Endothelial cell of umbilical vein (primary cell): ENCODE results near the gene CAPN12. TPM values are rescaled to one million over a fixed set of nuclear protein-coding genes. Genes with fewer than 3 reads are reported as not detected.

ENCODE experiments used
- BruUV-seq: library from RNA; stranded (reverse); fragments of 400-500 nt; replicated peaks from 2 replicates; lab custom pipeline; 2021; lab: Mats Ljungman, UMichigan
- CTCF ChIA-PET: fragments of 300-600, 350-600 bp; sonication (Branson Sonifier 250); formaldehyde crosslinking; loops from one replicate; lab custom pipeline; 2021; ENCODE audit warnings: antibody characterized with exemption, inconsistent platforms; lab: Charles Lee
- POLR2A ChIA-PET: fragments of 300-600, 350-600 bp; sonication (Branson Sonifier 250); formaldehyde crosslinking; loops from one replicate; lab custom pipeline; 2021; ENCODE audit warnings: antibody characterized with exemption, inconsistent platforms; lab: Charles Lee
- DNase-seq: peaks from one replicate; pipeline ENCODE4 v3.0.0-alpha.2; 2011; ENCODE audit warnings: low read depth, low spot score
- FAIRE-seq: peaks from 2 replicates; lab custom pipeline; 2011; peaks lifted over from hg19 to GRCh38; lab: Jason Lieb, UNC
- H2AFZ ChIP-seq: 2 replicates; pipeline ENCODE4 v1.6.0; 2012; ENCODE audit warnings: low read depth, low read length, control low read depth, inconsistent platforms
- H3K27ac ChIP-seq: 2 replicates; pipeline ENCODE4 v1.5.1; 2011; ENCODE audit warnings: low read depth, mild to moderate bottlenecking, control low read depth, low read length, moderate library complexity; ENCODE audit not compliant: insufficient read depth
- H3K27me3 ChIP-seq, 2 experiments: 2 replicates each; pipeline versions ENCODE4 v1.6.0 to v1.6.1; 2011; ENCODE audit warnings: low read length in 2 of 2, mixed read lengths in 1 of 2; ENCODE audit not compliant: control insufficient read depth in 2 of 2, insufficient read depth in 2 of 2
- H3K36me3 ChIP-seq, 2 experiments: 2 replicates in 1 of 2; 3 replicates in 1 of 2; pipeline ENCODE4 v1.5.1; 2011; ENCODE audit warnings: low read length in 2 of 2, mild to moderate bottlenecking in 1 of 2, moderate library complexity in 1 of 2; ENCODE audit not compliant: control insufficient read depth in 2 of 2, insufficient read depth in 2 of 2; ENCODE audit errors: extremely low read depth in 1 of 2
- H3K4me1 ChIP-seq: 3 replicates; pipeline ENCODE4 v1.5.1; 2011; ENCODE audit warnings: mild to moderate bottlenecking, low read length; ENCODE audit not compliant: control insufficient read depth, insufficient read depth; ENCODE audit errors: extremely low read depth
- H3K4me2 ChIP-seq: 2 replicates; pipeline ENCODE4 v1.6.1; 2011; ENCODE audit warnings: low read length, control low read depth, mixed read lengths; ENCODE audit not compliant: insufficient read depth
- H3K4me3 ChIP-seq, 3 experiments: fragments of 200-600 bp in 1 of 3; sonication (generic), shearing (Covaris generic) in 1 of 3; replicated peaks in 1 of 3; 2 replicates each; pipeline ENCODE4 v1.5.1; 2011 to 2016; ENCODE audit warnings: control low read depth in 3 of 3, low read length in 3 of 3, mild to moderate bottlenecking in 2 of 3, inconsistent platforms in 1 of 3, low read depth in 1 of 3, moderate library complexity in 1 of 3; ENCODE audit not compliant: insufficient read depth in 1 of 3
- H3K79me2 ChIP-seq: 2 replicates; pipeline ENCODE4 v1.6.0; 2012; ENCODE audit warnings: low read length, inconsistent platforms; ENCODE audit not compliant: control insufficient read depth, insufficient read depth
- H3K9ac ChIP-seq: replicated peaks from 2 replicates; pipeline ENCODE3; 2011; ENCODE audit warnings: low read length, control low read depth; ENCODE audit not compliant: insufficient read depth; ENCODE audit errors: extremely low read depth
- H3K9me1 ChIP-seq: replicated peaks from 3 replicates; pipeline ENCODE4 v1.6.0; 2011; ENCODE audit warnings: mild to moderate bottlenecking, low read length; ENCODE audit not compliant: control insufficient read depth, insufficient read depth; ENCODE audit errors: extremely low read depth
- H3K9me3 ChIP-seq: replicated peaks from 2 replicates; pipeline ENCODE4 v1.5.1; 2012; ENCODE audit warnings: low read length, inconsistent platforms; ENCODE audit not compliant: control insufficient read depth, insufficient read depth
- H4K20me1 ChIP-seq: replicated peaks from 2 replicates; pipeline ENCODE3; 2011; ENCODE audit warnings: mild to moderate bottlenecking, low read length; ENCODE audit not compliant: control insufficient read depth, insufficient read depth; ENCODE audit errors: extremely low read depth
- CTCF ChIP-seq, 2 donors: IDR thresholded peaks; 1 replicate in 1 of 2; 2 replicates in 1 of 2; pipeline ENCODE4 v1.5.1; 2011; ENCODE audit warnings: low read length in 2 of 2, mild to moderate bottlenecking in 2 of 2, moderate library complexity in 2 of 2, control low read depth in 1 of 2, inconsistent platforms in 1 of 2, low read depth in 1 of 2; ENCODE audit not compliant: insufficient read depth in 1 of 2; ENCODE audit errors: extremely low read depth in 1 of 2
- EZH2 ChIP-seq: IDR thresholded peaks from 2 replicates; pipeline ENCODE4 v1.6.1; 2012; ENCODE audit warnings: borderline replicate concordance, low read depth, mild to moderate bottlenecking, moderate library complexity, low read length, inconsistent platforms; ENCODE audit not compliant: severe bottlenecking
- FOS ChIP-seq: IDR thresholded peaks from 2 replicates; pipeline ENCODE4 v1.6.1; 2011; ENCODE audit warnings: mild to moderate bottlenecking, low read length, moderate library complexity, borderline replicate concordance; ENCODE audit not compliant: insufficient read depth
- GATA2 ChIP-seq: IDR thresholded peaks from 2 replicates; pipeline ENCODE4 v1.7.0; 2011; ENCODE audit warnings: low read depth, mild to moderate bottlenecking, moderate library complexity, mixed read lengths, low read length; ENCODE audit not compliant: insufficient read length, insufficient read depth
- JUN ChIP-seq: IDR thresholded peaks from 2 replicates; pipeline ENCODE4 v1.6.1; 2011; ENCODE audit warnings: borderline replicate concordance, low read depth; ENCODE audit not compliant: insufficient read length, insufficient read depth
- MYC ChIP-seq: IDR thresholded peaks from one replicate; pipeline ENCODE4 v1.6.1; 2011; ENCODE audit warnings: mild to moderate bottlenecking, low read depth, low read length
- POLR2A ChIP-seq: IDR thresholded peaks from 2 replicates; pipeline ENCODE4 v1.6.1; 2012; ENCODE audit warnings: low read depth, mild to moderate bottlenecking, control low read depth, low read length
- POLR2AphosphoS5 ChIP-seq: IDR thresholded peaks from 2 replicates; pipeline ENCODE4 v1.6.1; 2012; ENCODE audit warnings: low read depth, mild to moderate bottlenecking, control low read depth, low read length, moderate library complexity; ENCODE audit not compliant: insufficient read depth
- dilution Hi-C: fragments of 300-500 bp; cut with MboI; formaldehyde crosslinking; loops from one replicate; pipeline ENCODE4 v1.15.0; 2019; ENCODE audit warnings: low sequenced_read_pairs; ENCODE audit not compliant: extremely low pct_ligation_motif_present
- intact Hi-C: fragments of 100-400 bp; cut with micrococcal nuclease; formaldehyde crosslinking; loops from one replicate; pipeline ENCODE4 v1.10.0; 2022
- polyA plus RNA-seq, 4 experiments: library from polyadenylated mRNA; depleted of rRNA in 3 of 4; stranded (reverse) in 3 of 4; unstranded in 1 of 4; fragments of >200 nt; gene quantifications; 2 replicates each; pipeline versions ENCODE4 v1.2.1 to v1.2.3, GENCODE V29; 2011 to 2012; ENCODE audit warnings: missing spikeins in 1 of 4
- total RNA-seq: library from RNA; stranded (reverse); gene quantifications from 2 replicates; pipeline ENCODE4 v1.2.3, GENCODE V29; 2021
- TF ChIP-seq, protein P1 (sequence below): IDR thresholded peaks from 2 replicates; pipeline ENCODE4 v1.6.1; 2011; ENCODE audit not compliant: insufficient read depth, insufficient read length

Gene CAPN12
- total and polyA plus RNA-seq, 2 donors (not counting 3 experiments of a cell fraction or from before 2014, with no cell fraction given) = 0.35 TPM; not detected in 1

GRCh38 chr19:38780443-38780842, 36.2 kb upstream of the CAPN12 start:
- no peak overlapping the region for H3K27ac ChIP-seq
- no peaks in the 10 kb centered on the region for H3K36me3 ChIP-seq
- H3K9me1 ChIP-seq = no peaks in the 10 kb centered on the region
- intact Hi-C loops = no loop called here
- H3K4me3 ChIP-seq = no peak overlapping the region
- TF ChIP-seq FOS = no peak
- TF ChIP-seq GATA2 = no peak
- TF ChIP-seq MYC = no peak
- TF ChIP-seq JUN = no peak
- no peak for TF ChIP-seq POLR2A
- TF ChIP-seq CTCF (IDR thresholded peaks at IDR 0.05; ENCODE audit: extremely low read depth in 1 of 2, insufficient read depth in 1 of 2, low read depth in 1 of 2, low read length in 2 of 2) = no peak
- no peak for TF ChIP-seq POLR2AphosphoS5
- TF ChIP-seq EZH2 = no peak
- TF ChIP-seq, protein P1, sequence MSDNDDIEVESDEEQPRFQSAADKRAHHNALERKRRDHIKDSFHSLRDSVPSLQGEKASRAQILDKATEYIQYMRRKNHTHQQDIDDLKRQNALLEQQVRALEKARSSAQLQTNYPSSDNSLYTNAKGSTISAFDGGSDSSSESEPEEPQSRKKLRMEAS = no peak
- no peak overlapping the region for H3K9ac ChIP-seq
- H3K9me3 ChIP-seq = no peaks in the 10 kb centered on the region
- H4K20me1 ChIP-seq = no peaks in the 10 kb centered on the region
- DNase-seq (no peak), FAIRE-seq (no peak)
- H3K4me1 ChIP-seq = peaks cover 2% of the 10 kb centered on the region
- no peaks in the 10 kb centered on the region for H3K79me2 ChIP-seq
- CTCF ChIA-PET = no interaction called here
- peaks cover 0 to 5% of the 10 kb centered on the region in 2 experiments for H3K27me3 ChIP-seq
- H3K4me2 ChIP-seq = no peak overlapping the region
- H2AFZ ChIP-seq = no peak overlapping the region
- BruUV-seq = no TSS peak
- dilution Hi-C loops = no loop called here
- POLR2A ChIA-PET = no interaction called here
